ENCODE data around the gene RAB4B.
A peak's percentile ranks its signal among the peaks of the same experiment; 100 is the strongest.
"Not testable (repeated sequence)": the region's sequence is repeated elsewhere in the genome, so short reads cannot be mapped to it uniquely, and the experiment has no call there.

Gene RAB4B

GRCh38 chr19:40804783-40805242 is 26.8 kb downstream of the RAB4B start:
- DNase-seq, result no peak

- no peak for DNase-seq
Observed at GRCh38 chr19:40805258-40805868, 27.3 kb downstream of the RAB4B start.

- peak; percentile 69 for DNase-seq
Observed at GRCh38 chr19:40806423-40807146, 28.5 kb downstream of the RAB4B start.

- no peak for DNase-seq
Observed at GRCh38 chr19:40807147-40808020, 29.3 kb downstream of the RAB4B start.

- no peak for DNase-seq
Observed at GRCh38 chr19:40808021-40808325, 29.9 kb downstream of the RAB4B start.

- DNase-seq, result no peak
Observed at GRCh38 chr19:40808497-40808896, 30.4 kb downstream of the RAB4B start.

GRCh38 chr19:40809358-40810086 is 31.5 kb downstream of the RAB4B start:
- DNase-seq, result no peak

- DNase-seq, result no peak
Observed at GRCh38 chr19:40810160-40810559, 32.1 kb downstream of the RAB4B start.

GRCh38 chr19:40810649-40811408 is 32.8 kb downstream of the RAB4B start:
- not testable (repeated sequence) for DNase-seq

- DNase-seq, result no peak
Observed at GRCh38 chr19:40811478-40812341, 33.7 kb downstream of the RAB4B start.

- DNase-seq, result not testable (repeated sequence)
Observed at GRCh38 chr19:40812571-40812970, 34.5 kb downstream of the RAB4B start.

GRCh38 chr19:40813182-40813581 is 35.1 kb downstream of the RAB4B start:
- DNase-seq, result no peak

GRCh38 chr19:40815223-40815622 is 37.2 kb downstream of the RAB4B start:
- DNase-seq, result no peak

- not testable (repeated sequence) for DNase-seq
Observed at GRCh38 chr19:40818480-40819399, 40.7 kb downstream of the RAB4B start.

GRCh38 chr19:40819479-40820234 is 41.6 kb downstream of the RAB4B start:
- DNase-seq, result not testable (repeated sequence)

- DNase-seq, result no peak
Observed at GRCh38 chr19:40822161-40822560, 44.1 kb downstream of the RAB4B start.

- not testable (repeated sequence) for DNase-seq
Observed at GRCh38 chr19:40822704-40823553, 44.9 kb downstream of the RAB4B start.

GRCh38 chr19:40824916-40825315 is 46.9 kb downstream of the RAB4B start:
- not testable (repeated sequence) for DNase-seq

All from NCI-H1048 (cell line).